ENCODE results near the gene CEP112. TPM values are rescaled to one million over a fixed set of nuclear protein-coding genes. Genes with fewer than 3 reads are reported as not detected.
A peak's percentile ranks its signal among the peaks of the same experiment; 100 is the strongest.

CEP112 gene
- total RNA-seq, 4 donors from 2014 or later = 1.1 to 12.9 (median 9.1) TPM

GRCh38 chr17:66076546-66077190 is 115.3 kb downstream of the CEP112 start:
- Histone ChIP-seq H3K27me3 (no peaks in the 10 kb centered on the region), H3K4me3 (no peak overlapping the region), H3K4me1 (peaks cover 0 to 3% (median 0%) of the 10 kb centered on the region in 4 donors), H3K27ac (no peak overlapping the region), H3K36me3 (no peaks in the 10 kb centered on the region), H3K9me3 (no peaks in the 10 kb centered on the region)
- intact Hi-C loops (cut with DNase I; ENCODE audit: low total_unique reads) = no loop called here
- TF ChIP-seq EP300 (IDR thresholded peaks at IDR 0.05; ENCODE audit: low read depth) = no peak
- TF ChIP-seq CTCF (IDR thresholded peaks at IDR 0.05) = no peak
- no peak for TF ChIP-seq POLR2A (IDR thresholded peaks at IDR 0.05)
- no peak for TF ChIP-seq POLR2AphosphoS5 (IDR thresholded peaks at IDR 0.05)
- DNase-seq = no peak
- WGBS, 2 donors (ENCODE audit: low coverage in 1 of 2) = 82% methylated on average over 5 of the region's 5 CpGs; no CpG with 5 or more reads in 1 of the 2 donors
- in situ Hi-C loops (cut with MboI; ENCODE audit: low pct_ligation_motif_present in 1 of 4, low pct_unique_long_range_greater_than_20kb in 1 of 4, low sequenced_read_pairs in 3 of 4) = no loop called here

- Histone ChIP-seq H3K36me3 (no peaks in the 10 kb centered on the region), H3K27ac (no peak overlapping the region), H3K9me3 (no peaks in the 10 kb centered on the region), H3K4me3 (no peak overlapping the region), H3K4me1 (peaks cover 0 to 3% (median 0%) of the 10 kb centered on the region in 4 donors), H3K27me3 (no peaks in the 10 kb centered on the region)
- DNase-seq = peak; percentile 12
- TF ChIP-seq EP300 (IDR thresholded peaks at IDR 0.05; ENCODE audit: low read depth) = no peak
- no peak for TF ChIP-seq CTCF (IDR thresholded peaks at IDR 0.05)
- TF ChIP-seq POLR2AphosphoS5 (IDR thresholded peaks at IDR 0.05) = no peak
- in situ Hi-C loops (cut with MboI; ENCODE audit: low pct_ligation_motif_present in 1 of 4, low pct_unique_long_range_greater_than_20kb in 1 of 4, low sequenced_read_pairs in 3 of 4) = no loop called here
- intact Hi-C loops (cut with DNase I; ENCODE audit: low total_unique reads) = no loop called here
Observed at GRCh38 chr17:66073384-66073783, 118.5 kb downstream of the CEP112 start.

DNA sequence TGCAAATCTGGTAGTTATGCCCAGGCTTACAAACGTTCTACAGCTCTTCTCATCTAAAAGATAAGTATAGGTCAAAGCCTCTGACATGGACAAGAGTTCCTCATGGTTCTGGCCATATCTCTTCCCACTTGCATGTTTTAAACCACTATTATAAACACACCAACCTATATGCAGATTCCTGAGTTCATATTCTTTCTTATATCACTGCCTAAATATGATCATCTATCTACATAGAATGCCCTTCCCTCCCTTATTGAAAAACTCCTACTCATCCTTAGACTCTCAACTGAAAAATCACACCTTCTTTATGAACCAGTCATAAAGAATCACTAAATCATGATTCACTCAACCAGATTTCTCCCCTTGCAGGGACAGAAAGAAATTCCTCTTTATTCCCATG is 128.2 kb downstream of the CEP112 start:
- in situ Hi-C loops (cut with MboI; ENCODE audit: low pct_ligation_motif_present in 1 of 4, low pct_unique_long_range_greater_than_20kb in 1 of 4, low sequenced_read_pairs in 3 of 4) (no loop called here), intact Hi-C loops (cut with DNase I; ENCODE audit: low total_unique reads) (no loop called here)
- H3K9me3 ChIP-seq = peaks cover 0 to 7% of the 10 kb centered on the region in 2 donors
- H3K27ac ChIP-seq = no peak overlapping the region
- no peaks in the 10 kb centered on the region for H3K4me1 ChIP-seq
- no peak overlapping the region for H3K4me3 ChIP-seq
- no peak for TF ChIP-seq POLR2AphosphoS5 (IDR thresholded peaks at IDR 0.05)
- TF ChIP-seq EP300 (IDR thresholded peaks at IDR 0.05; ENCODE audit: low read depth) = no peak
- TF ChIP-seq CTCF (IDR thresholded peaks at IDR 0.05) = no peak
- no peak for TF ChIP-seq POLR2A (IDR thresholded peaks at IDR 0.05)
- no peaks in the 10 kb centered on the region for H3K27me3 ChIP-seq
- WGBS, 2 donors (ENCODE audit: low coverage in 1 of 2) = 64 to 82% methylated on average over 1 of the region's 1 CpG
- H3K36me3 ChIP-seq = no peaks in the 10 kb centered on the region
- DNase-seq = no peak

- TF ChIP-seq POLR2A (IDR thresholded peaks at IDR 0.05) = no peak
- no peak for TF ChIP-seq EP300 (IDR thresholded peaks at IDR 0.05; ENCODE audit: low read depth)
- no peak for TF ChIP-seq POLR2AphosphoS5 (IDR thresholded peaks at IDR 0.05)
- TF ChIP-seq CTCF (IDR thresholded peaks at IDR 0.05) = no peak
- 91 to 95% methylated on average over 4 of the region's 4 CpGs for WGBS, 2 donors (ENCODE audit: low coverage in 1 of 2)
Observed at GRCh38 chr17:66056148-66056547, 135.8 kb downstream of the CEP112 start.

More at GRCh38 chr17:66056148-66056547, 135.8 kb downstream of the CEP112 start:
- Histone ChIP-seq H3K27me3 (no peaks in the 10 kb centered on the region), H3K36me3 (no peaks in the 10 kb centered on the region), H3K4me1 (no peaks in the 10 kb centered on the region), H3K4me3 (no peak overlapping the region), H3K9me3 (peaks cover 0 to 7% of the 10 kb centered on the region in 2 donors), H3K27ac (no peak overlapping the region)
- no peak for DNase-seq
- in situ Hi-C loops (cut with MboI; ENCODE audit: low pct_ligation_motif_present in 1 of 4, low pct_unique_long_range_greater_than_20kb in 1 of 4, low sequenced_read_pairs in 3 of 4) (no loop called here), intact Hi-C loops (cut with DNase I; ENCODE audit: low total_unique reads) (no loop called here)
